CD4-positive, alpha-beta T cell treated with Interleukin-10 for 1 hour (primary cell): ENCODE measurements around the gene HSPA4L.

Experiments
- DNase-seq: peaks from one replicate; pipeline ENCODE4 v3.0.0-alpha.2; 2020

The HSPA4L gene

GRCh38 chr4:127783955-127784770 is 2.0 kb downstream of the HSPA4L start:
- no peak for DNase-seq

- DNase-seq, result no peak
Observed at GRCh38 chr4:127788517-127788916, 6.4 kb downstream of the HSPA4L start.

- DNase-seq, result no peak
Observed at GRCh38 chr4:127791391-127791790, 9.3 kb downstream of the HSPA4L start.

- DNase-seq, result no peak
Observed at GRCh38 chr4:127793528-127793927, 11.4 kb downstream of the HSPA4L start.

- DNase-seq, result no peak
Observed at GRCh38 chr4:127799711-127800110, 17.6 kb downstream of the HSPA4L start.

GRCh38 chr4:127809173-127809800 is 27.2 kb downstream of the HSPA4L start:
- DNase-seq, result no peak

GRCh38 chr4:127810551-127810950 is 28.4 kb downstream of the HSPA4L start:
- DNase-seq, result no peak

GRCh38 chr4:127822430-127822829 is 40.3 kb downstream of the HSPA4L start:
- DNase-seq, result no peak

GRCh38 chr4:127828121-127828520 is 46.0 kb downstream of the HSPA4L start:
- no peak for DNase-seq

GRCh38 chr4:127829014-127829413 is 46.9 kb downstream of the HSPA4L start:
- DNase-seq, result no peak

GRCh38 chr4:127832585-127832984 is 50.5 kb downstream of the HSPA4L start:
- DNase-seq, result no peak

GRCh38 chr4:127843704-127844600 is 61.8 kb downstream of the HSPA4L start:
- no peak for DNase-seq

GRCh38 chr4:127844601-127845116 is 62.5 kb downstream of the HSPA4L start:
- no peak for DNase-seq

- DNase-seq, result no peak
Observed at GRCh38 chr4:127846061-127846460, 63.9 kb downstream of the HSPA4L start.

GRCh38 chr4:127846765-127847164 is 64.6 kb downstream of the HSPA4L start:
- no peak for DNase-seq

- DNase-seq, result no peak
Observed at GRCh38 chr4:127849505-127850234, 67.5 kb downstream of the HSPA4L start.

GRCh38 chr4:127852661-127853060 is 70.5 kb downstream of the HSPA4L start:
- DNase-seq, result no peak

GRCh38 chr4:127856196-127856812 is 74.2 kb downstream of the HSPA4L start:
- no peak for DNase-seq

GRCh38 chr4:127856813-127857447 is 74.8 kb downstream of the HSPA4L start:
- no peak for DNase-seq

- no peak for DNase-seq
Observed at GRCh38 chr4:127857641-127858040, 75.5 kb downstream of the HSPA4L start.

- no peak for DNase-seq
Observed at GRCh38 chr4:127868196-127868595, 86.1 kb downstream of the HSPA4L start.

GRCh38 chr4:127870281-127870680 is 88.2 kb downstream of the HSPA4L start:
- no peak for DNase-seq
